Osteocyte (in vitro differentiated cells): ENCODE measurements around the gene ZNF385B. TPM values are rescaled to one million over a fixed set of nuclear protein-coding genes. Genes with fewer than 3 reads are reported as not detected.

Experiments used
- DNase-seq: peaks from one replicate; pipeline ENCODE4 v3.0.0; 2021; ENCODE audit warnings: mixed read lengths; ENCODE audit not compliant: unreplicated experiment; ENCODE audit errors: extremely low spot score
- H3K27ac Mint-ChIP-seq: one replicate; pipeline ENCODE4 v1.8.0; 2021; ENCODE audit warnings: mild to moderate bottlenecking, mixed read lengths; ENCODE audit not compliant: unreplicated experiment
- H3K27me3 Mint-ChIP-seq: one replicate; pipeline ENCODE4 v1.8.0; 2021; ENCODE audit warnings: mixed read lengths; ENCODE audit not compliant: unreplicated experiment
- H3K36me3 Mint-ChIP-seq: one replicate; pipeline ENCODE4 v1.8.0; 2021; ENCODE audit warnings: mixed read lengths; ENCODE audit not compliant: unreplicated experiment
- H3K4me1 Mint-ChIP-seq: one replicate; pipeline ENCODE4 v1.8.0; 2021; ENCODE audit warnings: mixed read lengths; ENCODE audit not compliant: unreplicated experiment
- H3K4me3 Mint-ChIP-seq: one replicate; pipeline ENCODE4 v1.8.0; 2021; ENCODE audit warnings: mild to moderate bottlenecking, moderate library complexity, mixed read lengths; ENCODE audit not compliant: unreplicated experiment
- H3K9me3 Mint-ChIP-seq: one replicate; pipeline ENCODE4 v1.8.0; 2021; ENCODE audit warnings: mixed read lengths; ENCODE audit not compliant: unreplicated experiment
- CTCF ChIP-seq: fragments of 200-600 bp; sonication (generic); IDR thresholded peaks from 2 replicates; pipeline ENCODE4 v1.5.0; 2021; ENCODE audit warnings: antibody characterized with exemption, mild to moderate bottlenecking, moderate library complexity
- total RNA-seq: library from RNA; stranded (reverse); gene quantifications from 2 replicates; pipeline ENCODE4 v1.2.1, GENCODE V29; 2021

The ZNF385B gene
- total RNA-seq, 1 donor from 2014 or later, result 0.13 TPM

- no peak overlapping the region for H3K27ac Mint-ChIP-seq
- H3K9me3 Mint-ChIP-seq, result no peaks in the 10 kb centered on the region
- DNase-seq, result no peak
Measured at GRCh38 chr2:179428649-179429048, 432.8 kb downstream of the ZNF385B start.

GRCh38 chr2:179427065-179427464 is 434.3 kb downstream of the ZNF385B start:
- Mint-ChIP-seq H3K27me3 (no peaks in the 10 kb centered on the region), H3K4me1 (peaks cover 16% of the 10 kb centered on the region), H3K9me3 (no peaks in the 10 kb centered on the region), H3K27ac (no peak overlapping the region), H3K36me3 (no peaks in the 10 kb centered on the region), H3K4me3 (no peak overlapping the region)
- no peak for DNase-seq
- TF ChIP-seq CTCF, result no peak

More at GRCh38 chr2:179428649-179429048, 432.8 kb downstream of the ZNF385B start:
- Mint-ChIP-seq H3K4me3 (no peak overlapping the region), H3K27me3 (no peaks in the 10 kb centered on the region), H3K4me1 (peaks cover 24% of the 10 kb centered on the region), H3K36me3 (no peaks in the 10 kb centered on the region)
- TF ChIP-seq CTCF, result no peak

GRCh38 chr2:179424571-179424970 is 436.8 kb downstream of the ZNF385B start:
- H3K4me1 Mint-ChIP-seq, result peaks cover 16% of the 10 kb centered on the region
- no peak for DNase-seq
- no peak for TF ChIP-seq CTCF
- no peak overlapping the region for H3K4me3 Mint-ChIP-seq
- H3K27ac Mint-ChIP-seq, result no peak overlapping the region
- peaks cover 3% of the 10 kb centered on the region for H3K27me3 Mint-ChIP-seq
- H3K36me3 Mint-ChIP-seq, result no peaks in the 10 kb centered on the region
- H3K9me3 Mint-ChIP-seq, result no peaks in the 10 kb centered on the region

GRCh38 chr2:179422037-179422643 is 439.3 kb downstream of the ZNF385B start:
- H3K4me1 Mint-ChIP-seq, result peaks cover 2% of the 10 kb centered on the region
- H3K27me3 Mint-ChIP-seq, result peaks cover 9% of the 10 kb centered on the region
- H3K9me3 Mint-ChIP-seq, result no peaks in the 10 kb centered on the region
- DNase-seq, result no peak
- H3K27ac Mint-ChIP-seq, result no peak overlapping the region
- H3K36me3 Mint-ChIP-seq, result no peaks in the 10 kb centered on the region
- H3K4me3 Mint-ChIP-seq, result no peak overlapping the region
- TF ChIP-seq CTCF, result peak; percentile 92

GRCh38 chr2:179417436-179417949 is 443.9 kb downstream of the ZNF385B start:
- Mint-ChIP-seq H3K4me3 (no peak overlapping the region), H3K27ac (no peak overlapping the region), H3K27me3 (peaks cover 19% of the 10 kb centered on the region), H3K4me1 (peaks cover 2% of the 10 kb centered on the region), H3K36me3 (no peaks in the 10 kb centered on the region), H3K9me3 (peaks cover 11% of the 10 kb centered on the region)
- DNase-seq, result no peak
- TF ChIP-seq CTCF, result no peak
